Stomach smooth muscle (tissue), 2 donors: ENCODE measurements around the gene IPO11.

ENCODE experiments used
- H3K27ac ChIP-seq: one replicate; pipeline ENCODE4 v1.7.0; 2013; ENCODE audit warnings: mild to moderate bottlenecking, low read length, inconsistent platforms
- H3K27me3 ChIP-seq, 2 donors: one replicate each; pipeline ENCODE4 v1.7.0; 2013; ENCODE audit warnings: low read length in 2 of 2; ENCODE audit not compliant: insufficient read depth in 2 of 2, control insufficient read depth in 1 of 2
- H3K36me3 ChIP-seq, 2 donors: one replicate each; pipeline ENCODE4 v1.7.0; 2013; ENCODE audit warnings: low read length in 2 of 2; ENCODE audit not compliant: control insufficient read depth in 2 of 2, insufficient read depth in 2 of 2
- H3K4me1 ChIP-seq: one replicate; pipeline ENCODE4 v1.7.0; 2013; ENCODE audit warnings: low read length; ENCODE audit not compliant: control insufficient read depth, insufficient read depth
- H3K4me3 ChIP-seq, 2 donors: one replicate each; pipeline ENCODE4 v1.7.0; 2013; ENCODE audit warnings: low read length in 2 of 2
- H3K9ac ChIP-seq, 2 donors: one replicate each; pipeline ENCODE4 v1.7.0; 2013; ENCODE audit warnings: low read length in 2 of 2, mild to moderate bottlenecking in 1 of 2
- H3K9me3 ChIP-seq, 2 donors: one replicate each; pipeline ENCODE4 v1.7.0; 2013; ENCODE audit warnings: low read length in 2 of 2; ENCODE audit not compliant: control insufficient read depth in 2 of 2
- donor health status: healthy.
- donor health status: Pancreatic carcinoma.

Gene IPO11

GRCh38 chr5:62642468-62642867 lies 229.9 kb downstream of the IPO11 start:
- no peak overlapping the region for H3K27ac ChIP-seq
- no peaks in the 10 kb centered on the region for H3K4me1 ChIP-seq
- no peak overlapping the region for H3K4me3 ChIP-seq
- no peaks in the 10 kb centered on the region for H3K27me3 ChIP-seq
- H3K9ac ChIP-seq, result no peak overlapping the region
- no peaks in the 10 kb centered on the region for H3K9me3 ChIP-seq
- H3K36me3 ChIP-seq, result no peaks in the 10 kb centered on the region

- H3K36me3 ChIP-seq, result no peaks in the 10 kb centered on the region
- H3K9me3 ChIP-seq, result no peaks in the 10 kb centered on the region
- no peaks in the 10 kb centered on the region for H3K27me3 ChIP-seq
- H3K9ac ChIP-seq, result no peak overlapping the region
- H3K27ac ChIP-seq, result no peak overlapping the region
- no peak overlapping the region for H3K4me3 ChIP-seq
- H3K4me1 ChIP-seq, result no peaks in the 10 kb centered on the region
Observed at GRCh38 chr5:62643556-62644451, 231.2 kb downstream of the IPO11 start.

GRCh38 chr5:62645223-62645622 lies 232.7 kb downstream of the IPO11 start:
- Histone ChIP-seq H3K27me3 (no peaks in the 10 kb centered on the region), H3K4me3 (no peak overlapping the region)

GRCh38 chr5:62647241-62647640 lies 234.7 kb downstream of the IPO11 start:
- H3K4me3 ChIP-seq, result no peak overlapping the region
- H3K27me3 ChIP-seq, result no peaks in the 10 kb centered on the region
- no peaks in the 10 kb centered on the region for H3K36me3 ChIP-seq
- H3K9me3 ChIP-seq, result no peaks in the 10 kb centered on the region
- H3K4me1 ChIP-seq, result no peaks in the 10 kb centered on the region
- no peak overlapping the region for H3K9ac ChIP-seq
- no peak overlapping the region for H3K27ac ChIP-seq

More at GRCh38 chr5:62645223-62645622, 232.7 kb downstream of the IPO11 start:
- H3K27ac ChIP-seq, result no peak overlapping the region
- H3K9ac ChIP-seq, result no peak overlapping the region
- no peaks in the 10 kb centered on the region for H3K9me3 ChIP-seq
- no peaks in the 10 kb centered on the region for H3K36me3 ChIP-seq
- H3K4me1 ChIP-seq, result no peaks in the 10 kb centered on the region

GRCh38 chr5:62649025-62649424 lies 236.5 kb downstream of the IPO11 start:
- H3K36me3 ChIP-seq, result no peaks in the 10 kb centered on the region
- H3K27me3 ChIP-seq, result no peaks in the 10 kb centered on the region
- no peaks in the 10 kb centered on the region for H3K9me3 ChIP-seq
- H3K9ac ChIP-seq, result no peak overlapping the region
- no peaks in the 10 kb centered on the region for H3K4me1 ChIP-seq
- H3K4me3 ChIP-seq, result no peak overlapping the region
- H3K27ac ChIP-seq, result no peak overlapping the region

GRCh38 chr5:62649476-62650113 lies 237.0 kb downstream of the IPO11 start:
- no peak overlapping the region for H3K27ac ChIP-seq
- H3K4me1 ChIP-seq, result no peaks in the 10 kb centered on the region
- H3K36me3 ChIP-seq, result no peaks in the 10 kb centered on the region
- no peaks in the 10 kb centered on the region for H3K27me3 ChIP-seq
- peaks cover 0 to 1% of the 10 kb centered on the region in 2 donors for H3K9me3 ChIP-seq
- no peak overlapping the region for H3K9ac ChIP-seq
- no peak overlapping the region for H3K4me3 ChIP-seq

GRCh38 chr5:62650197-62650596 lies 237.6 kb downstream of the IPO11 start:
- Histone ChIP-seq H3K4me3 (no peak overlapping the region), H3K9me3 (peaks cover 0 to 3% of the 10 kb centered on the region in 2 donors), H3K27me3 (no peaks in the 10 kb centered on the region), H3K36me3 (no peaks in the 10 kb centered on the region), H3K27ac (no peak overlapping the region), H3K4me1 (no peaks in the 10 kb centered on the region), H3K9ac (no peak overlapping the region)

- Histone ChIP-seq H3K36me3 (no peaks in the 10 kb centered on the region), H3K4me3 (no peak overlapping the region), H3K4me1 (no peaks in the 10 kb centered on the region), H3K9me3 (peaks cover 0 to 3% of the 10 kb centered on the region in 2 donors), H3K27ac (no peak overlapping the region), H3K27me3 (no peaks in the 10 kb centered on the region), H3K9ac (no peak overlapping the region)
Observed at GRCh38 chr5:62652225-62652624, 239.7 kb downstream of the IPO11 start.

GRCh38 chr5:62653001-62653863 lies 240.7 kb downstream of the IPO11 start:
- H3K27ac ChIP-seq, result no peak overlapping the region
- no peaks in the 10 kb centered on the region for H3K36me3 ChIP-seq
- H3K27me3 ChIP-seq, result no peaks in the 10 kb centered on the region
- no peak overlapping the region for H3K9ac ChIP-seq
- H3K4me1 ChIP-seq, result no peaks in the 10 kb centered on the region
- no peak overlapping the region for H3K4me3 ChIP-seq
- peaks cover 0 to 3% of the 10 kb centered on the region in 2 donors for H3K9me3 ChIP-seq

GRCh38 chr5:62653864-62654575 lies 241.5 kb downstream of the IPO11 start:
- no peak overlapping the region for H3K4me3 ChIP-seq
- H3K9me3 ChIP-seq, result peaks cover 0 to 3% of the 10 kb centered on the region in 2 donors
- no peak overlapping the region for H3K27ac ChIP-seq
- H3K36me3 ChIP-seq, result no peaks in the 10 kb centered on the region
- H3K4me1 ChIP-seq, result no peaks in the 10 kb centered on the region
- no peaks in the 10 kb centered on the region for H3K27me3 ChIP-seq
- no peak overlapping the region for H3K9ac ChIP-seq
